Measurements from ENCODE around the gene GAD1. TPM values are rescaled to one million over a fixed set of nuclear protein-coding genes. Genes with fewer than 3 reads are reported as not detected.

GAD1 gene
- total RNA-seq, 1 donor from 2014 or later, result 4.9 TPM

DNA sequence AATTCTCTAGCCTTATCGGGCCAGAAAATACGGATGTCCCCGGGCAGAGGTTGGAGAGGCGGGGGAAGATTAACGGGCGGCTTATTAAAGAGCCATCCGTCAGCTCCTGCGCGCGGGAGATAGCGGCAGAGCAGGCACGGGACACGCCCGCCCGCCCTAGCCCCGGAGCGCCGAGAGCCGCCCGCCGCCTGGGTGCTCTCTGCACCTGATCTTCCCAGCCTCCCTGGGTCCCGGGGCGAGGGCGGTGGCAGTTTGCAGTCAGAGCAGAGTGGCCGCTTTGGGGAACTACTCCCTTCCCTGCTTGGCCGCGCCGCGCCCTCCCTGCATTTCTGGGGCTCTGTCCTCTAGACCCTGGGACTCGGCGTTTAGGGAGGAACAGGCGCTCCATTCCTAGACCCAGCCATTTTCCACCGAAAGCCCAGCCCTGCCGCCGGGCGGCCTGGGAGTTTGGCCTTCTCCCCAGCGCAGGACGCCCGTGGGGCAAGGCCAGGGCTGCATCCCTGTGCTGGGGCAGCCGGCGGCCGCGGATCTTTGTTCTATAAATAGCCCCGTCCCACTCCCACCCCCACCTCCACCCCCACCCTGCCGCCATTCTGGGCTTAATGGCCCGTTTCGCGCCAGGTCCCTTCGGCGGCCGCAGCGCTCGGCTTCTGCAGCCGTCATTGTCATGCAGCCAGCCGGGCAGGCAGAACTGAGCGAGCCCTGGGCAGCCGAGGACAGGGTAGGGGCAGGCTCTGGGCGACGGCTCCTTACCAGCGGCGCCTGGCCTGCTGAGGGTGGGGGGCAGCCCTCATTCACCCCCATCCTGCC lies 6.6 kb downstream of the GAD1 start:
- Histone ChIP-seq H3K27me3 (ENCODE audit: control insufficient read depth, insufficient read depth, low read length) (peaks cover 60% of the 10 kb centered on the region), H3K4me3 (ENCODE audit: low read depth, low read length) (peak overlapping the region; percentile 25), H3K36me3 (ENCODE audit: control insufficient read depth, insufficient read depth, low read length) (no peaks in the 10 kb centered on the region)
- no peak for DNase-seq (ENCODE audit: low read depth)
- TF ChIP-seq, protein P1, sequence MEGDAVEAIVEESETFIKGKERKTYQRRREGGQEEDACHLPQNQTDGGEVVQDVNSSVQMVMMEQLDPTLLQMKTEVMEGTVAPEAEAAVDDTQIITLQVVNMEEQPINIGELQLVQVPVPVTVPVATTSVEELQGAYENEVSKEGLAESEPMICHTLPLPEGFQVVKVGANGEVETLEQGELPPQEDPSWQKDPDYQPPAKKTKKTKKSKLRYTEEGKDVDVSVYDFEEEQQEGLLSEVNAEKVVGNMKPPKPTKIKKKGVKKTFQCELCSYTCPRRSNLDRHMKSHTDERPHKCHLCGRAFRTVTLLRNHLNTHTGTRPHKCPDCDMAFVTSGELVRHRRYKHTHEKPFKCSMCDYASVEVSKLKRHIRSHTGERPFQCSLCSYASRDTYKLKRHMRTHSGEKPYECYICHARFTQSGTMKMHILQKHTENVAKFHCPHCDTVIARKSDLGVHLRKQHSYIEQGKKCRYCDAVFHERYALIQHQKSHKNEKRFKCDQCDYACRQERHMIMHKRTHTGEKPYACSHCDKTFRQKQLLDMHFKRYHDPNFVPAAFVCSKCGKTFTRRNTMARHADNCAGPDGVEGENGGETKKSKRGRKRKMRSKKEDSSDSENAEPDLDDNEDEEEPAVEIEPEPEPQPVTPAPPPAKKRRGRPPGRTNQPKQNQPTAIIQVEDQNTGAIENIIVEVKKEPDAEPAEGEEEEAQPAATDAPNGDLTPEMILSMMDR (IDR thresholded peaks at IDR 0.05; ENCODE audit: insufficient read depth, low read length, poor library complexity, severe bottlenecking), result no peak

DNA sequence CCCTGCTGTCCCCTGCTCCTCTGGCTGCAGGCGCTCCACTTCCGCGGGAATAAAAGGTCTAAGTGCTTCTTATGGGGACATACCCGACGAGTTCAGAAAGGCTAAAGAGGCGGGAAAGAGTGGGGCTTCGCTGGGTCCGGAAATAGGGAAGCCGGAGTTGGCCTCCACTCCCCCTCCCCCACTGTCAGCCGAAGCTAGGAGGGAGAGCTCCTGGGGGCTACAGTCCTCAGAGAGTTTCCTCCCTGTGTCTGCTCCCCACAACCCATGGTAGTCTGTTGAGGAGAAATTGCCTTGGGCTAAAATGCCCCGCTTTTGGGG lies 7.2 kb downstream of the GAD1 start:
- TF ChIP-seq, protein P1 (IDR thresholded peaks at IDR 0.05; ENCODE audit: insufficient read depth, low read length, poor library complexity, severe bottlenecking), result peak; percentile 8
- no peak for DNase-seq (ENCODE audit: low read depth)
- no peaks in the 10 kb centered on the region for H3K36me3 ChIP-seq (ENCODE audit: control insufficient read depth, insufficient read depth, low read length)
- peaks cover 57% of the 10 kb centered on the region for H3K27me3 ChIP-seq (ENCODE audit: control insufficient read depth, insufficient read depth, low read length)
- H3K4me3 ChIP-seq (ENCODE audit: low read depth, low read length), result no peak overlapping the region

DNA sequence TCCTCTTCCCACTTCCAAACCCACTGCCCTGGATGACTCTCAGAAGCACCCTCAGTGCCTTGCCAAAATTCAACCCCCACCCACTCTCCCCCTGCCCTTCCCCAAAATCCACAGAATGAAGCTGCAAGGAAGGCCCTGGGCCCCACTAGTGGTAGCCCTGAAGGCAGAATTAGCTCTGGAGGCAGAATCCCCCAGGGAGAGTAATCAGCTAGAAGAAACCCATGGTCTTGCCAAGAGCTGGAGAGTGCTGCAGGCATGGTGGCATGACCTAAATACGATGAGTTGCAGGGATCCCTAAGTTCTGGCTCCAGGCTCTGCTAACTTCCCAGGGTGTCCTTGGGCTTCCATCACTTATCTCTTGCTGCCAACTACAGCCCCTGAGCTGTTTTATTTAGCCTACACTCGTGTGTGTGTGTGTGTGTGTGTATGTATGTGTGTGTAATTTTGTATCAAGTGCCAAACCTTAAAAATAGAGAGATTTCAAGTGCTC lies 7.9 kb downstream of the GAD1 start:
- no peak overlapping the region for H3K4me3 ChIP-seq (ENCODE audit: low read depth, low read length)
- peaks cover 54% of the 10 kb centered on the region for H3K27me3 ChIP-seq (ENCODE audit: control insufficient read depth, insufficient read depth, low read length)
- TF ChIP-seq, protein P1 (IDR thresholded peaks at IDR 0.05; ENCODE audit: insufficient read depth, low read length, poor library complexity, severe bottlenecking), result no peak
- DNase-seq (ENCODE audit: low read depth), result no peak
- H3K36me3 ChIP-seq (ENCODE audit: control insufficient read depth, insufficient read depth, low read length), result no peaks in the 10 kb centered on the region

DNA sequence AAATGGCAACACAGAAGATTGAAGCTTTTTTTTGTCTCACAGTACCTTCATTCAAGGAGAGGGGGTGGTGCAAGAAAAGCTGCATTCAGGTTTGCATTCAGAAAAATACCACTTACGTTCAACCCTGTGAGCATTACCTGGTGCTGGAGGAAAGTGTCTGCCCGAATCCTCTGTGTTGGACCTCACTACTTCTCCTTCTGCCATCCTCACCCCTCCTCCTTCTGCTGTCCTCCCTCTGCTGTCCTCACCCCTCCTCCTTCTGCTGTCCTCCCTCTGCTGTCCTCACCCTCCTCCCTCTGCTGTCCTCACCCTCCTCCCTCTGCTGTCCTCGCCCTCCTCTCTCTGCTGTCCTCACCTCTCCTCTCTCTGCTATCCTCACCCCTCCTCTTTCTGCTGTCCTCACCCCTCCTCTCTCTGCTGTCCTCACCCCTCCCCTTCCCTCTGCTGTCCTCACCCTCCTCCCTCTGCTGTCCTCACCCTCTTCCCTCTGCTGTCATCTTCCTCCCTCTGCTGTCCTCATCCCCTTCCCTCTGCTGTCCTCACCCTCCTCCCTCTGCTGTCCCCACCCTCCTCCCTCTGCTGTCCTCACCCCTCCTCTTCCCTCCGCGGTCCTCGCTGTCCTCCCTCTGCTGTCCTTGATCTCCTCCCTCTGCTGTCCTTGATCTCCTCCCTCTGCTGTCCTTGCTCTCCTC lies 11.3 kb downstream of the GAD1 start:
- no peaks in the 10 kb centered on the region for H3K36me3 ChIP-seq (ENCODE audit: control insufficient read depth, insufficient read depth, low read length)
- no peak overlapping the region for H3K4me3 ChIP-seq (ENCODE audit: low read depth, low read length)
- peaks cover 22% of the 10 kb centered on the region for H3K27me3 ChIP-seq (ENCODE audit: control insufficient read depth, insufficient read depth, low read length)
- no peak for DNase-seq (ENCODE audit: low read depth)
- TF ChIP-seq, protein P1 (IDR thresholded peaks at IDR 0.05; ENCODE audit: insufficient read depth, low read length, poor library complexity, severe bottlenecking), result no peak

DNA sequence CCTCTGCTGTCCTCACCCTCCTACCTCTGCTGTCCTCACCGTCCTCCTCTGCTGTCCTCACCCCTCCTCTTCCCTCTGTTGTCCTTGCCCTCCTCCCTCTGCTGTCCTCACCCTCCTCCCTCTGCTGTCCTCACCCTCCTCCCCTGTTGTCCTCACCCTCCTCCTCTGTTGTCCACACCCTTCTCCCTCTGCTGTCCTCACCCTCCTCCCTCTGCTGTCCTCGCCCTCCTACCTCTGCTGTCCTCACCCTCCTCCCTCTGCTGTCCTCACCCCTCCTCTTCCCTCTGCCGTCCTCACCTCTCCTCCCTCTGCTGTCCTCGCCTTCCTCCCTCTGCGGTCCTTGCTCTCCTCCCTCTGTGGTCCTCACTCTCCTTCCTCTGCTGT lies 11.8 kb downstream of the GAD1 start:
- no peak for DNase-seq (ENCODE audit: low read depth)
- H3K4me3 ChIP-seq (ENCODE audit: low read depth, low read length), result no peak overlapping the region
- no peaks in the 10 kb centered on the region for H3K36me3 ChIP-seq (ENCODE audit: control insufficient read depth, insufficient read depth, low read length)
- H3K27me3 ChIP-seq (ENCODE audit: control insufficient read depth, insufficient read depth, low read length), result peaks cover 18% of the 10 kb centered on the region
- TF ChIP-seq, protein P1 (IDR thresholded peaks at IDR 0.05; ENCODE audit: insufficient read depth, low read length, poor library complexity, severe bottlenecking), result no peak

Measured in kidney epithelial cell (primary cell).